NB4 (cell line): ENCODE measurements around the gene ATP1B2.

Experiments
- MYC ChIP-seq: IDR thresholded peaks from 2 replicates; pipeline ENCODE4 v1.6.1; 2011; ENCODE audit warnings: low read depth, low read length
- POLR2A ChIP-seq: IDR thresholded peaks from 2 replicates; pipeline ENCODE4 v1.6.1; 2011; ENCODE audit warnings: mild to moderate bottlenecking; ENCODE audit not compliant: insufficient read length; ENCODE audit errors: extremely low read depth
- TF ChIP-seq, protein P1 (sequence below): IDR thresholded peaks from one replicate; pipeline ENCODE4 v1.5.1; 2012; ENCODE audit warnings: low read depth, low read length
- TF ChIP-seq, protein P2 (sequence below): IDR thresholded peaks from 2 replicates; pipeline ENCODE4 v1.6.1; 2011; ENCODE audit warnings: low read depth, low read length

DNA sequence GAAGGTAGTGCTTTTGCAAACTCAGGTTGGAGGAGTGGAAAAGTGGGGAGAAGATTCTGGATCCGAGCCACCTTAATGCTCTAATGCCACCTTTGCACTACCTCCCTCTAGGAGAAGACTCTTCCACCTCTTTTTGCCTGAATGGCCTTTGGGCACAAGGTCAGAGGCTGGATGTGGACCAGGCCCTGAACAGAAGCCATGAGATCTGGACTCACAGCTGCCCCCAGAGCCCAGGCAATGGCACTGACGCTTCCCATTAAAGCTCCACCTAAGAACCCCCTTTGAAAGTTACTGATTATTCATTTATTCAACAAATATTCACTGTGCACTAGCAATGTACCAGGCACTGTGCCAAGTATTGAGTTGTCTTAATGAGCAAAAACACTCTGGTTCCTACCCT, 17.6 kb upstream of the ATP1B2 start:
- TF ChIP-seq, protein P1, sequence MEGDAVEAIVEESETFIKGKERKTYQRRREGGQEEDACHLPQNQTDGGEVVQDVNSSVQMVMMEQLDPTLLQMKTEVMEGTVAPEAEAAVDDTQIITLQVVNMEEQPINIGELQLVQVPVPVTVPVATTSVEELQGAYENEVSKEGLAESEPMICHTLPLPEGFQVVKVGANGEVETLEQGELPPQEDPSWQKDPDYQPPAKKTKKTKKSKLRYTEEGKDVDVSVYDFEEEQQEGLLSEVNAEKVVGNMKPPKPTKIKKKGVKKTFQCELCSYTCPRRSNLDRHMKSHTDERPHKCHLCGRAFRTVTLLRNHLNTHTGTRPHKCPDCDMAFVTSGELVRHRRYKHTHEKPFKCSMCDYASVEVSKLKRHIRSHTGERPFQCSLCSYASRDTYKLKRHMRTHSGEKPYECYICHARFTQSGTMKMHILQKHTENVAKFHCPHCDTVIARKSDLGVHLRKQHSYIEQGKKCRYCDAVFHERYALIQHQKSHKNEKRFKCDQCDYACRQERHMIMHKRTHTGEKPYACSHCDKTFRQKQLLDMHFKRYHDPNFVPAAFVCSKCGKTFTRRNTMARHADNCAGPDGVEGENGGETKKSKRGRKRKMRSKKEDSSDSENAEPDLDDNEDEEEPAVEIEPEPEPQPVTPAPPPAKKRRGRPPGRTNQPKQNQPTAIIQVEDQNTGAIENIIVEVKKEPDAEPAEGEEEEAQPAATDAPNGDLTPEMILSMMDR, result no peak
- TF ChIP-seq POLR2A (no peak), MYC (no peak)
- TF ChIP-seq, protein P2, sequence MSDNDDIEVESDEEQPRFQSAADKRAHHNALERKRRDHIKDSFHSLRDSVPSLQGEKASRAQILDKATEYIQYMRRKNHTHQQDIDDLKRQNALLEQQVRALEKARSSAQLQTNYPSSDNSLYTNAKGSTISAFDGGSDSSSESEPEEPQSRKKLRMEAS, result no peak
